Mononuclear cell (primary cell): ENCODE measurements around the gene ZNF467. TPM values are rescaled to one million over a fixed set of nuclear protein-coding genes. Genes with fewer than 3 reads are reported as not detected.

Experiments used
- H3K27me3 ChIP-seq: 2 replicates; pipeline ENCODE4 v1.6.0; 2011; ENCODE audit warnings: low read length, control low read depth; ENCODE audit not compliant: insufficient read depth
- H3K4me1 ChIP-seq: 2 replicates; pipeline ENCODE4 v1.5.1; 2011; ENCODE audit warnings: mild to moderate bottlenecking, low read length, control low read depth; ENCODE audit not compliant: insufficient read depth
- H3K4me3 ChIP-seq: 2 replicates; pipeline ENCODE4 v1.5.1; 2011; ENCODE audit warnings: mild to moderate bottlenecking, low read length, moderate library complexity
- H3K9me3 ChIP-seq: 2 replicates; pipeline ENCODE4 v1.5.1; 2011; ENCODE audit warnings: low read depth, mild to moderate bottlenecking, control low read depth, low read length
- total RNA-seq: library from RNA; depleted of rRNA; stranded (reverse); fragments of >200 nt; gene quantifications from one replicate; pipeline ENCODE4 v1.2.3, GENCODE V29; 2012

ZNF467 gene
- total RNA-seq, 1 donor, result 6.8 TPM

GRCh38 chr7:149727053-149727898, 46.1 kb downstream of the ZNF467 start:
- H3K9me3 ChIP-seq, result no peaks in the 10 kb centered on the region
- peaks cover 16% of the 10 kb centered on the region for H3K4me1 ChIP-seq
- H3K4me3 ChIP-seq, result no peak overlapping the region
- no peaks in the 10 kb centered on the region for H3K27me3 ChIP-seq

GRCh38 chr7:149725916-149726315, 47.5 kb downstream of the ZNF467 start:
- Histone ChIP-seq H3K4me1 (peaks cover 16% of the 10 kb centered on the region), H3K27me3 (no peaks in the 10 kb centered on the region), H3K9me3 (no peaks in the 10 kb centered on the region), H3K4me3 (no peak overlapping the region)

GRCh38 chr7:149725426-149725821, 48.0 kb downstream of the ZNF467 start:
- Histone ChIP-seq H3K9me3 (no peaks in the 10 kb centered on the region), H3K4me1 (peaks cover 16% of the 10 kb centered on the region), H3K27me3 (no peaks in the 10 kb centered on the region), H3K4me3 (no peak overlapping the region)

- H3K4me3 ChIP-seq, result no peak overlapping the region
- peaks cover 16% of the 10 kb centered on the region for H3K4me1 ChIP-seq
- H3K9me3 ChIP-seq, result no peaks in the 10 kb centered on the region
- H3K27me3 ChIP-seq, result no peaks in the 10 kb centered on the region
These were observed 48.5 kb downstream of the ZNF467 start for GRCh38 chr7:149724661-149725425.

GRCh38 chr7:149723795-149724495, 49.4 kb downstream of the ZNF467 start:
- H3K4me3 ChIP-seq, result no peak overlapping the region
- H3K4me1 ChIP-seq, result peaks cover 16% of the 10 kb centered on the region
- no peaks in the 10 kb centered on the region for H3K9me3 ChIP-seq
- H3K27me3 ChIP-seq, result no peaks in the 10 kb centered on the region

- Histone ChIP-seq H3K27me3 (no peaks in the 10 kb centered on the region), H3K9me3 (no peaks in the 10 kb centered on the region), H3K4me3 (no peak overlapping the region), H3K4me1 (peaks cover 16% of the 10 kb centered on the region)
These were observed 50.2 kb downstream of the ZNF467 start for GRCh38 chr7:149723082-149723767.

GRCh38 chr7:149722356-149722957, 50.9 kb downstream of the ZNF467 start:
- H3K27me3 ChIP-seq, result no peaks in the 10 kb centered on the region
- no peaks in the 10 kb centered on the region for H3K9me3 ChIP-seq
- H3K4me1 ChIP-seq, result peaks cover 16% of the 10 kb centered on the region

GRCh38 chr7:149721084-149721601, 52.2 kb downstream of the ZNF467 start:
- Histone ChIP-seq H3K4me3 (no peak overlapping the region), H3K27me3 (no peaks in the 10 kb centered on the region), H3K4me1 (peaks cover 16% of the 10 kb centered on the region), H3K9me3 (no peaks in the 10 kb centered on the region)

More at GRCh38 chr7:149722356-149722957, 50.9 kb downstream of the ZNF467 start:
- H3K4me3 ChIP-seq, result no peak overlapping the region

- peaks cover 16% of the 10 kb centered on the region for H3K4me1 ChIP-seq
- no peak overlapping the region for H3K4me3 ChIP-seq
- H3K27me3 ChIP-seq, result no peaks in the 10 kb centered on the region
- no peaks in the 10 kb centered on the region for H3K9me3 ChIP-seq
These were observed 52.9 kb downstream of the ZNF467 start for GRCh38 chr7:149720372-149721083.

- peaks cover 16% of the 10 kb centered on the region for H3K4me1 ChIP-seq
- no peak overlapping the region for H3K4me3 ChIP-seq
- H3K9me3 ChIP-seq, result no peaks in the 10 kb centered on the region
- H3K27me3 ChIP-seq, result no peaks in the 10 kb centered on the region
These were observed 53.5 kb downstream of the ZNF467 start for GRCh38 chr7:149719912-149720335.

- H3K27me3 ChIP-seq, result no peaks in the 10 kb centered on the region
- H3K9me3 ChIP-seq, result no peaks in the 10 kb centered on the region
- H3K4me1 ChIP-seq, result peaks cover 14% of the 10 kb centered on the region
- H3K4me3 ChIP-seq, result no peak overlapping the region
These were observed 54.1 kb downstream of the ZNF467 start for GRCh38 chr7:149719050-149719899.

GRCh38 chr7:149718730-149719049, 54.7 kb downstream of the ZNF467 start:
- H3K9me3 ChIP-seq, result no peaks in the 10 kb centered on the region
- H3K4me1 ChIP-seq, result peaks cover 20% of the 10 kb centered on the region
- H3K27me3 ChIP-seq, result no peaks in the 10 kb centered on the region
- no peak overlapping the region for H3K4me3 ChIP-seq

GRCh38 chr7:149717481-149717880, 55.9 kb downstream of the ZNF467 start:
- Histone ChIP-seq H3K4me1 (peaks cover 16% of the 10 kb centered on the region), H3K9me3 (no peaks in the 10 kb centered on the region), H3K4me3 (no peak overlapping the region), H3K27me3 (no peaks in the 10 kb centered on the region)
